ENCODE results near the gene KIAA1755.

Gene KIAA1755

DNA sequence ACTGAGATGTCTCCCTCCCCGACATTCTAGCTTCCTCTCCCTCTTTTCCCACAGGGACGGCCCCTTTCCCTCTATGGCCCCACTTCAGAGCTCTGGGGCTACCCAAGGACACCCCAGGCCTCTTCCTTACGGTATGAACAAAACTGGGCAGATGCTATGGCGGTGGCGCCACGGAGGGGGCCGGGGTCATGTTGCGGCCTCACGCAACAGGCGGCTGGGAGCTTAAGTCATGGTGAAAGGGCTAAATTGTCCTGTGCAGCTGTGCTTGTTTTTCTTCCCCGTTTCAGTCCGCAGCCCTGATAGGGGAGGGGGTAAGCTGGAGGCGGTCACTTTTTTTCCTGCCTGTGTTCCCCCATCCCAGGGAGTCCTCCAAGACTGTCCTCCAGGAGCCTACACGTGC is 17.6 kb upstream of the KIAA1755 start:
- H3K4me2 ChIP-seq (ENCODE audit: low read depth, low read length, poor library complexity, severe bottlenecking): no peak overlapping the region
- H3K27me3 ChIP-seq (ENCODE audit: low read length): no peaks in the 10 kb centered on the region
- H3K9me2 ChIP-seq (replicated peaks; ENCODE audit: insufficient read depth, low read length): no peaks in the 10 kb centered on the region
- no peaks in the 10 kb centered on the region for H3K9me3 ChIP-seq (ENCODE audit: insufficient read depth, low read length)
- H3K4me3 ChIP-seq (ENCODE audit: insufficient read depth, low read length, poor library complexity, severe bottlenecking): no peak overlapping the region
- no peak for TF ChIP-seq EZH2phosphoT487 (conservative IDR thresholded peaks at IDR 0.05; ENCODE audit: low read length)
- TF ChIP-seq, protein P1, sequence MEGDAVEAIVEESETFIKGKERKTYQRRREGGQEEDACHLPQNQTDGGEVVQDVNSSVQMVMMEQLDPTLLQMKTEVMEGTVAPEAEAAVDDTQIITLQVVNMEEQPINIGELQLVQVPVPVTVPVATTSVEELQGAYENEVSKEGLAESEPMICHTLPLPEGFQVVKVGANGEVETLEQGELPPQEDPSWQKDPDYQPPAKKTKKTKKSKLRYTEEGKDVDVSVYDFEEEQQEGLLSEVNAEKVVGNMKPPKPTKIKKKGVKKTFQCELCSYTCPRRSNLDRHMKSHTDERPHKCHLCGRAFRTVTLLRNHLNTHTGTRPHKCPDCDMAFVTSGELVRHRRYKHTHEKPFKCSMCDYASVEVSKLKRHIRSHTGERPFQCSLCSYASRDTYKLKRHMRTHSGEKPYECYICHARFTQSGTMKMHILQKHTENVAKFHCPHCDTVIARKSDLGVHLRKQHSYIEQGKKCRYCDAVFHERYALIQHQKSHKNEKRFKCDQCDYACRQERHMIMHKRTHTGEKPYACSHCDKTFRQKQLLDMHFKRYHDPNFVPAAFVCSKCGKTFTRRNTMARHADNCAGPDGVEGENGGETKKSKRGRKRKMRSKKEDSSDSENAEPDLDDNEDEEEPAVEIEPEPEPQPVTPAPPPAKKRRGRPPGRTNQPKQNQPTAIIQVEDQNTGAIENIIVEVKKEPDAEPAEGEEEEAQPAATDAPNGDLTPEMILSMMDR (IDR thresholded peaks at IDR 0.05; ENCODE audit: insufficient read depth, low read length, poor library complexity, severe bottlenecking): no peak
- no peak overlapping the region for H3K9ac ChIP-seq (ENCODE audit: low read length)
- H3F3A ChIP-seq (ENCODE audit: insufficient read depth): no peaks in the 10 kb centered on the region
- H4K20me1 ChIP-seq (ENCODE audit: low read depth, low read length): no peaks in the 10 kb centered on the region
- no peak overlapping the region for H2AFZ ChIP-seq (ENCODE audit: low read depth, low read length, severe bottlenecking)
- no peaks in the 10 kb centered on the region for H3K36me3 ChIP-seq (ENCODE audit: low read length)
- H3K79me2 ChIP-seq (ENCODE audit: insufficient read depth, low read length): no peaks in the 10 kb centered on the region
- no peak overlapping the region for H3K27ac ChIP-seq (ENCODE audit: low read depth, low read length)

DNA sequence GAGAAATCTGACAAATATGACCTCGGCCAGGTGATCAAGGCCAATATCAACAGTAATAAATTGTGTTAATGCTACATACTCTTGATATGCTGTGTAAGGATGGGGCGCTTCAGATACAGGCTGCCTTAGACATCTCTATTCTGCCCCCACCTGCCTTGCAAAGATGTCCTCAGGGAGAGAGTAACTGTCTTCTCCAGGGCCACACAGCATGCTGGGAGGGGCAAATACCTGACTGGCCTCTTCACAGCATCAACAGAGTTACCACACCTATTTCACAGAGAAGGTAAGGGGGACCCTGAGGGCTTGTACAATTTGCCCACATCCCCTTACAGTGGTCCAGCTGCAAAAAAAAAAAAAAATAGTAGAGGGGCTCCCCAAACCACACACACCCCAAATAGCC is 17.2 kb upstream of the KIAA1755 start:
- Histone ChIP-seq H3K79me2 (ENCODE audit: insufficient read depth, low read length) (no peaks in the 10 kb centered on the region), H3F3A (ENCODE audit: insufficient read depth) (no peaks in the 10 kb centered on the region), H4K20me1 (ENCODE audit: low read depth, low read length) (no peaks in the 10 kb centered on the region), H3K4me2 (ENCODE audit: low read depth, low read length, poor library complexity, severe bottlenecking) (no peak overlapping the region), H3K36me3 (ENCODE audit: low read length) (no peaks in the 10 kb centered on the region), H3K9me3 (ENCODE audit: insufficient read depth, low read length) (no peaks in the 10 kb centered on the region), H3K4me3 (ENCODE audit: insufficient read depth, low read length, poor library complexity, severe bottlenecking) (no peak overlapping the region), H3K27me3 (ENCODE audit: low read length) (no peaks in the 10 kb centered on the region), H3K27ac (ENCODE audit: low read depth, low read length) (no peak overlapping the region), H2AFZ (ENCODE audit: low read depth, low read length, severe bottlenecking) (no peak overlapping the region), H3K9me2 (replicated peaks; ENCODE audit: insufficient read depth, low read length) (no peaks in the 10 kb centered on the region), H3K9ac (ENCODE audit: low read length) (no peak overlapping the region)
- no peak for TF ChIP-seq EZH2phosphoT487 (conservative IDR thresholded peaks at IDR 0.05; ENCODE audit: low read length)
- TF ChIP-seq, protein P1 (IDR thresholded peaks at IDR 0.05; ENCODE audit: insufficient read depth, low read length, poor library complexity, severe bottlenecking): no peak

- Histone ChIP-seq H3K27me3 (ENCODE audit: low read length) (no peaks in the 10 kb centered on the region), H3K9ac (ENCODE audit: low read length) (no peak overlapping the region), H3K4me3 (ENCODE audit: insufficient read depth, low read length, poor library complexity, severe bottlenecking) (no peak overlapping the region), H3K9me2 (replicated peaks; ENCODE audit: insufficient read depth, low read length) (no peaks in the 10 kb centered on the region), H4K20me1 (ENCODE audit: low read depth, low read length) (no peaks in the 10 kb centered on the region), H3K27ac (ENCODE audit: low read depth, low read length) (no peak overlapping the region), H3K9me3 (ENCODE audit: insufficient read depth, low read length) (no peaks in the 10 kb centered on the region), H3K36me3 (ENCODE audit: low read length) (no peaks in the 10 kb centered on the region), H3F3A (ENCODE audit: insufficient read depth) (no peaks in the 10 kb centered on the region), H3K79me2 (ENCODE audit: insufficient read depth, low read length) (no peaks in the 10 kb centered on the region), H3K4me2 (ENCODE audit: low read depth, low read length, poor library complexity, severe bottlenecking) (no peak overlapping the region), H2AFZ (ENCODE audit: low read depth, low read length, severe bottlenecking) (no peak overlapping the region)
- TF ChIP-seq EZH2phosphoT487 (conservative IDR thresholded peaks at IDR 0.05; ENCODE audit: low read length): no peak
Measured at GRCh38 chr20:38277285-38277684, 16.8 kb upstream of the KIAA1755 start.

DNA sequence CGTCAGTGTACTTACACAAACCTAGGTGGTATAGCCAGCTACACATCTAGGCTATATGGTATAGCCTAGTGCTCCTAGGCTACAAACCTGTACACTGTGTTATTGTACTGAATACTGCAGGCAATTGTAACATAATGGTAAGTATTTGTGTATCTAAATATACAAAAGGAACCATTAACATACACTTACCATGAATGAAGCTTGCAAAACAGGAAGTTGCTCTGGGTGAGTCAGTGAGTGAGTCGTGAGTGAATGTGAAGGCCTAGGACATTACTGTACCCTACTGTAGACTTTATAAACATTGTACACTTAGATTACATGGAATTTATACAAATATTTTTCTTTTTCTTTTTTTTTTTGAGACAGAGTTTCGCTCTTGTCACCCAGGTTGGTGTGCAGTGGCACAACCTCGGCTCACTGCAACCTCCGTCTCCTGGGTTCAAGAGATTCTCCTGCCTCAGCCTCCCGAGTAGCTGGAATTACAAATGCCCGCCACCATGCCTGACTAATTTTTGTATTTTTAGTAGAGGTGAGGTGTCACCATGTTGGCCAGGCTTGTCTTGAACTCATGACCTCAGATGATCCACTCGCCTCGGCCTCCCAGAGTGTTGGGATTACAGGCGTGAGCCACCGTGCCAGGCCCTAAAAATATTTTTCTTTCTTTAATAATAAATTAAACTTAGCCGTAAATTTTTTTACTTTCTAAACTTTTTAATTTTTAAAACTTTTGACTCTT is 15.4 kb upstream of the KIAA1755 start:
- Histone ChIP-seq H3K27ac (ENCODE audit: low read depth, low read length) (no peak overlapping the region), H3K79me2 (ENCODE audit: insufficient read depth, low read length) (no peaks in the 10 kb centered on the region), H3K9me3 (ENCODE audit: insufficient read depth, low read length) (no peaks in the 10 kb centered on the region), H3K4me2 (ENCODE audit: low read depth, low read length, poor library complexity, severe bottlenecking) (no peak overlapping the region), H3K9ac (ENCODE audit: low read length) (no peak overlapping the region), H3F3A (ENCODE audit: insufficient read depth) (no peaks in the 10 kb centered on the region), H2AFZ (ENCODE audit: low read depth, low read length, severe bottlenecking) (no peak overlapping the region), H3K4me3 (ENCODE audit: insufficient read depth, low read length, poor library complexity, severe bottlenecking) (no peak overlapping the region), H3K9me2 (replicated peaks; ENCODE audit: insufficient read depth, low read length) (no peaks in the 10 kb centered on the region), H3K36me3 (ENCODE audit: low read length) (no peaks in the 10 kb centered on the region), H4K20me1 (ENCODE audit: low read depth, low read length) (no peaks in the 10 kb centered on the region), H3K27me3 (ENCODE audit: low read length) (no peaks in the 10 kb centered on the region)
- TF ChIP-seq, protein P1 (IDR thresholded peaks at IDR 0.05; ENCODE audit: insufficient read depth, low read length, poor library complexity, severe bottlenecking): no peak
- TF ChIP-seq EZH2phosphoT487 (conservative IDR thresholded peaks at IDR 0.05; ENCODE audit: low read length): no peak

All from SU-DHL-6 (cell line).